H1 (cell line): ENCODE results near the gene NTPCR. TPM values are rescaled to one million over a fixed set of nuclear protein-coding genes. Genes with fewer than 3 reads are reported as not detected.

Source experiments
- CHD7 ChIP-seq: fragments of 300-600 bp; sonication (generic); IDR thresholded peaks from 2 replicates; pipeline ENCODE4 v1.7.1; 2012; ENCODE audit warnings: low read length, moderate library complexity, mild to moderate bottlenecking, inconsistent platforms; ENCODE audit not compliant: insufficient replicate concordance
- polyA plus RNA-seq, 7 experiments: library from polyadenylated mRNA; depleted of rRNA in 3 of 7; stranded (reverse) in 5 of 7; unstranded in 2 of 7; fragments of >200 nt in 5 of 7; fragments of 200-250 nt in 2 of 7; gene quantifications; 1 replicate in 5 of 7; 2 replicates in 1 of 7; 4 replicates in 1 of 7; pipeline versions ENCODE4 v1.2.1 to v1.2.3, GENCODE V29; 2011 to 2013; ENCODE audit warnings: missing spikeins in 2 of 7, mixed read lengths in 2 of 7
- total RNA-seq: library from RNA; stranded (reverse); fragmentation: NEBNext Ultra II Directional; extraction: Animal tissue kit (Norgen Biotek cat#: 25700); gene quantifications from 2 replicates; pipeline ENCODE4 v1.2.1, GENCODE V29; 2021

NTPCR gene
- total and polyA plus RNA-seq, 2 of the 8 experiments (the other 6 are each of a cell fraction or from before 2014, with no cell fraction given), result 22.6 to 73.1 TPM

DNA sequence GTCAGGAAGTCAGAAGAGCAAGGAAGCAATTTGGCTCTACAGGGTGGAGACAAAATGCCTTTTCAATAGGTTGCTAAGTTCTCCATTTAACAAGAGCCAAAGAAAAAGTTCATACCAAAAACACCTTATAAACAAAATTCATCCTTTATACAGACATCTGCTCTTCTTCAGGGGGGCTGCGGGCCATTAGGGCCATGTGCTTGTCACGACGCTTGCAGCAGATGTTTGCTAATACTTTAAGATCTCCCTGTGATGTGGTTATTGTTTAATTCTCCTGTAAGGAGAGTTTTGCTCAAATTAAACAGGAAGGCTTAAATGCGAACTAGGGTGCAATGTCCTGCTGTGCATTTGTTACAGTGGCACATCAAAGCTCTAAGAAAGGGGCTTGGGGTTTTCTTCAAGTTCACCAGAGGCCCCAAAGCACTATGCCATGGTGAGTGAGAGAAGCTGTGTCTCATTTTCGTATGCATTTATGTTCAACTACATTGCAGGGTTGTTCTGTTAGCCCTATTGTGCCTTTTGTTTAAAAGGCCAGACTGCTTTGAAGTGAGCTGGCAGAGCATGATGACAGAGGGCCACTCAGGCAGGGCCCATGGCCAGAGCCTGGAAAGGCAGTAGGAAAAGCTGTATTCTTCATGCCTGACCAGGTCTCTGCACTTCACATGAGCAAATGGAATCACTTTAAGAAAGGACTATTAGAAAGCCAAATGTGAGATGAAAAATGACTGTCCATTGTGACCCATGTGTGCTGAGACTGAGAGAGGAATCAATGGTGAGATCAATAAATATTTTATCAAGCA, 24.8 kb upstream of the NTPCR start (continued):
- no peak for TF ChIP-seq CHD7
- TF ChIP-seq, all 59 proteins: peak for 0
